Measurements from ENCODE around the gene CCDC174. TPM values are rescaled to one million over a fixed set of nuclear protein-coding genes. Genes with fewer than 3 reads are reported as not detected.

CCDC174 gene
- total RNA-seq, 3 donors from 2014 or later: 18.4 to 34.8 (median 30.8) TPM

DNA sequence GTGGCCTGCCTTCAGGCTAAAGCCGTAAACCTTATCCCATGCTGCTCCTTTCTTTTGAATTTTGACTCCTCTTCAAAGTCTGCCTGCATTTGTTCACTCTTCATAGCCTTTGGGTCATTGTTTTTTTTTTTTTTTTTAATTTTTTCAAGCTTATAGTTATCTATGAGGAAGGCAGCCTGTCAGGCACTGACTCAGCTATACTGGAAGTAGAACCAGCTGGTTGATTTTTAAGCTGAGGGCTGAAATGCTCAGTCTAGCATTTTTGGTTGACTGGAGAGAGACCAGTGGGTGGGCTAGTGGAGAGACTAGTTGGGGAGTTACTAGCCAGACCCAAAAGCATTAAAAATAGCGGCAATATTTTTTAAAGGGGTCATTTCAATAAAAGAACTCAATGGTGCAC lies 67.4 kb downstream of the CCDC174 start:
- intact Hi-C loops (cut with DNase I; ENCODE audit: low total_unique reads): no loop called here
- no peaks in the 10 kb centered on the region for H3K9me3 ChIP-seq
- no peaks in the 10 kb centered on the region for H3K36me3 ChIP-seq
- H3K4me3 ChIP-seq: no peak overlapping the region
- no peaks in the 10 kb centered on the region for H3K4me1 ChIP-seq
- no peaks in the 10 kb centered on the region for H3K27me3 ChIP-seq
- DNase-seq (ENCODE audit: low spot score in 2 of 2): no peak
- H3K27ac ChIP-seq: no peak overlapping the region
- TF ChIP-seq POLR2A (IDR thresholded peaks at IDR 0.05) (no peak), POLR2AphosphoS5 (IDR thresholded peaks at IDR 0.05) (no peak)
- TF ChIP-seq, protein P1, sequence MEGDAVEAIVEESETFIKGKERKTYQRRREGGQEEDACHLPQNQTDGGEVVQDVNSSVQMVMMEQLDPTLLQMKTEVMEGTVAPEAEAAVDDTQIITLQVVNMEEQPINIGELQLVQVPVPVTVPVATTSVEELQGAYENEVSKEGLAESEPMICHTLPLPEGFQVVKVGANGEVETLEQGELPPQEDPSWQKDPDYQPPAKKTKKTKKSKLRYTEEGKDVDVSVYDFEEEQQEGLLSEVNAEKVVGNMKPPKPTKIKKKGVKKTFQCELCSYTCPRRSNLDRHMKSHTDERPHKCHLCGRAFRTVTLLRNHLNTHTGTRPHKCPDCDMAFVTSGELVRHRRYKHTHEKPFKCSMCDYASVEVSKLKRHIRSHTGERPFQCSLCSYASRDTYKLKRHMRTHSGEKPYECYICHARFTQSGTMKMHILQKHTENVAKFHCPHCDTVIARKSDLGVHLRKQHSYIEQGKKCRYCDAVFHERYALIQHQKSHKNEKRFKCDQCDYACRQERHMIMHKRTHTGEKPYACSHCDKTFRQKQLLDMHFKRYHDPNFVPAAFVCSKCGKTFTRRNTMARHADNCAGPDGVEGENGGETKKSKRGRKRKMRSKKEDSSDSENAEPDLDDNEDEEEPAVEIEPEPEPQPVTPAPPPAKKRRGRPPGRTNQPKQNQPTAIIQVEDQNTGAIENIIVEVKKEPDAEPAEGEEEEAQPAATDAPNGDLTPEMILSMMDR (IDR thresholded peaks at IDR 0.05): no peak

DNA sequence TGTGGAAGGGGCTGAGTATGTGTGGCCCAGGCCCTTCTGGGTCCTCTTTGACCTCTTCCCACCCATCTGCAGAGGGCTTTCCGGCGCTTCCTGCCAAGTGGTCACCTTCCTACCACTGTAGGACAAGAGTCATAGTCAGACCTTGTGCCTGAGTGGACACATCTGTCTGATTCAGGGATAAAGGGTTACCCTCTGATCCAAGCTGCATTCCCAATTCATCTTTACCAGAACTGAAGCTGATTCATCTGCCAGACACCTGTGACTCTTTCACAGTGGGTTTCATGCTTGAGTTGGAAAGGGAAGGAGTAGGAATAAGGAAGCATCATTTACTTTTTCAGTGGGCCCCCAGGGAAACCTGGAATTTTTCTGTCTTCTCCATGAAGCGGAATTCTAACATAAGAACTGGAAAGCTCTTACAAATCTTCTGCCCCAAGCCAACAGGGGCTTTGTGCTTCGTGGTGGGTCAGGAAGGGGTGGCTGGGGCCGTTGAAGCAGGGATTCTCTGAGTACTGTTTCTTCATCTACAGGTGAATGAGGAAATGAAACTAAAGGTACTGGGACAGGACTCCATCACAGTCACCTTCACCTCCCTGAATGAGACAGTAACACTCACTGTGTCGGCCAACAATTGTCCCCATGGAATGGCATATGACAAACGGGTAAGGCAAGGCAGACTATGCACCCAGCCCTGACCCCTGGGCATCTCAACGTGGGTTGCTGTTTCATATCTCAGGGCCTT lies 69.7 kb downstream of the CCDC174 start:
- H3K4me3 ChIP-seq: no peak overlapping the region
- TF ChIP-seq POLR2AphosphoS5 (IDR thresholded peaks at IDR 0.05): no peak
- TF ChIP-seq, protein P1 (IDR thresholded peaks at IDR 0.05): no peak
- no peak for TF ChIP-seq POLR2A (IDR thresholded peaks at IDR 0.05)
- no peaks in the 10 kb centered on the region for H3K36me3 ChIP-seq
- no peaks in the 10 kb centered on the region for H3K27me3 ChIP-seq
- H3K9me3 ChIP-seq: no peaks in the 10 kb centered on the region
- H3K4me1 ChIP-seq: no peaks in the 10 kb centered on the region
- H3K27ac ChIP-seq: no peak overlapping the region
- intact Hi-C loops (cut with DNase I; ENCODE audit: low total_unique reads): no loop called here
- DNase-seq (ENCODE audit: low spot score in 2 of 2): no peak

Other genes with a start within 250 kb of the CCDC174 start
- 10 to 100 TPM; 22.1 to 52.4 (median 27.5) TPM for gene SLC6A6, start 249.2 kb upstream of the CCDC174 start, total RNA-seq
- under 1 TPM; 0.16 to 0.88 (median 0.33) TPM for gene GRIP2, start 111.4 kb upstream of the CCDC174 start, total RNA-seq
- under 1 TPM in 2 of 3 donors, not detected in 1; 0.15 to 0.16 TPM for gene C3orf20, start 23.4 kb downstream of the CCDC174 start, total RNA-seq
- 10 to 100 TPM in 2 of 3 donors, 1 to 10 TPM in 1; 7.3 to 28.2 (median 18.7) TPM for gene FGD5, start 167.2 kb downstream of the CCDC174 start, total RNA-seq